ES-I3 (cell line): ENCODE data around the gene QRICH1.

Experiments used
- H3K36me3 ChIP-seq: 2 replicates; pipeline ENCODE4 v1.6.1; 2013; ENCODE audit warnings: mild to moderate bottlenecking, low read length, control low read depth, moderate library complexity; ENCODE audit not compliant: insufficient read depth
- H3K4me1 ChIP-seq: 2 replicates; pipeline ENCODE4 v1.6.1; 2013; ENCODE audit warnings: mild to moderate bottlenecking, control low read depth, low read length; ENCODE audit not compliant: insufficient read depth
- H3K9ac ChIP-seq: 2 replicates; pipeline ENCODE4 v1.6.1; 2013; ENCODE audit warnings: low read depth, mild to moderate bottlenecking, low read length, moderate library complexity
- H3K9me3 ChIP-seq: 2 replicates; pipeline ENCODE4 v1.6.1; 2013; ENCODE audit warnings: mild to moderate bottlenecking, low read length, moderate library complexity; ENCODE audit not compliant: control insufficient read depth, insufficient read depth

QRICH1 gene

DNA sequence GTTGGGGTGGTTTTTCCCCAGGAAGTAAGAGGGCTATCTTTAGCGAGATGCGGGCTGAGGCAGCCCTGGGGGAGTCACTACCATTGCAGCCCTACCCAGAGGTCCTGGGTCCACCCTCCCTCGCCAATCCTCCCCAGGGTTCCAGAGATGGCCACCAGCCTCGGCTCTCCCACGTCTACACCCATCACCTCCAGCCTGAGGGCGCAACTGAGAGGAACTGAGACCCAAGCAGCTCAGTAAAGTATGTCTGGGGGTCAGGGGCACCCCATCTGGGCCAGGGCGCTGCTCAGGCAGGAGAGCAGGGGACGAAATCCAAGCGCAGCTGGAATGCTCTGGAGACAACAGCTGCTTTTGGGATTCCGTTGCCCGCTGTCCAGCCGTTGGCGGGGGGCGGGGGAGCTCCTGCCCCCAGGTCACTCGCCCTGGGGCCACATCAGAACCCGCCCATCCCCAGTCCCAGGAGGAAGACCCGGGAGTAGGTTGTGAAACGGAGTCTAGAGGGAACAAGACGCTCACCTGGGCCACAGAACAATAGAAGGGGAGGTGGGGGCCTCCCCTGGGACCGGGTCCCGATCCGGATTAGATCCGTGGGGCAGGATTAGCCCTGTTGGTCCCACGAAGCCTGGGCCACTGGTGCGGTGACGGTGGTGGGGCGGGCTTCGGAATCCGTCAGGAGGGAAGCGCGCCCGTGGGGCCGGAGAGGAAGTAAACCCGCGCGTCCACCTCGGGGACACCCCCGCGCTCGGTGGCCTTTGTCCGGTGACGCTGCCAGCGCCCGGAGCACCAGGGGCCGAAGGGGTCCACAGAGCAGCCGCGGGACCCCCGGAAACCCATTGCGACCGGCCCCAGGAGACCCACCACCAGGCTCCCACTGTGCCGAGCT, 73.3 kb downstream of the QRICH1 start:
- H3K9ac ChIP-seq = peak overlapping the region; percentile 98
- peaks cover 21% of the 10 kb centered on the region for H3K36me3 ChIP-seq
- peaks cover 12% of the 10 kb centered on the region; the same call in 1 of the 2 replicates for H3K4me1 ChIP-seq
- H3K9me3 ChIP-seq = no peaks in the 10 kb centered on the region

DNA sequence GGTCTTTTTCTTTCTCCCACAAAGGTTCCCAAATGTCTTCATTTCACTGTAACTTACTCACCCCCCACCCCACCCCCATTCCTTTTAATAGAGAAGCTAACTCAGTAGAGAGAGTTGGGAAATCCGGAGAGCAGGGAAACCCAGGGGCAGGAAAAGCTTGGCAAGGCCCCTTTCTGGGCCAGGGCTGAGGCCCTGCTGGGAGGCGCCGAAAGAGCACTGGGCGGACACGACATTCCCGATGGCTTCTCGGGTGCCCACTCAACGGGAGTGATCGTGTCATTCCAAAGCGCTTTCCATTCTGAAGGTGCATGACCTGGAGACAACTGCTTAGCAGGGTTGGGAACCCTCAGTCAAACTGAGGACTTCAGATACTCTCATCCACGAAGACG, 73.9 kb downstream of the QRICH1 start:
- Histone ChIP-seq H3K9me3 (no peaks in the 10 kb centered on the region), H3K9ac (peak overlapping the region; percentile 98), H3K36me3 (peaks cover 16% of the 10 kb centered on the region), H3K4me1 (peaks cover 12% of the 10 kb centered on the region; the same call in 1 of the 2 replicates)

DNA sequence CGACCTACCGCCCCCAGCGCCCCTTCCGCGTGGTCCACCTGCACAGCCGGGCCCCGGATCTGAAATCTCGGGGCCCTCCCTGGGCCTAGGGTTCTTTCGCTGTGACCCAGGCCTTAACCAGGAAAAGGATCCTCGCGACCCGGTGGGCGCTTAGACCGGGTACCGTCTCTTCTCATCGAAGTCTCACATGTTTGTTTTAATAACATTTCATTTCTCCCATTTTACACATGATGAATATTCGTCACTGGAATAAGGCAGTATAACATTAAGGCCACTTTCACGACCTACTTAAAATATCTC, 75.2 kb downstream of the QRICH1 start:
- H3K9me3 ChIP-seq = no peaks in the 10 kb centered on the region
- peaks cover 12% of the 10 kb centered on the region; the same call in 1 of the 2 replicates for H3K4me1 ChIP-seq
- H3K9ac ChIP-seq = peak overlapping the region; percentile 61
- H3K36me3 ChIP-seq = peaks cover 4% of the 10 kb centered on the region

DNA sequence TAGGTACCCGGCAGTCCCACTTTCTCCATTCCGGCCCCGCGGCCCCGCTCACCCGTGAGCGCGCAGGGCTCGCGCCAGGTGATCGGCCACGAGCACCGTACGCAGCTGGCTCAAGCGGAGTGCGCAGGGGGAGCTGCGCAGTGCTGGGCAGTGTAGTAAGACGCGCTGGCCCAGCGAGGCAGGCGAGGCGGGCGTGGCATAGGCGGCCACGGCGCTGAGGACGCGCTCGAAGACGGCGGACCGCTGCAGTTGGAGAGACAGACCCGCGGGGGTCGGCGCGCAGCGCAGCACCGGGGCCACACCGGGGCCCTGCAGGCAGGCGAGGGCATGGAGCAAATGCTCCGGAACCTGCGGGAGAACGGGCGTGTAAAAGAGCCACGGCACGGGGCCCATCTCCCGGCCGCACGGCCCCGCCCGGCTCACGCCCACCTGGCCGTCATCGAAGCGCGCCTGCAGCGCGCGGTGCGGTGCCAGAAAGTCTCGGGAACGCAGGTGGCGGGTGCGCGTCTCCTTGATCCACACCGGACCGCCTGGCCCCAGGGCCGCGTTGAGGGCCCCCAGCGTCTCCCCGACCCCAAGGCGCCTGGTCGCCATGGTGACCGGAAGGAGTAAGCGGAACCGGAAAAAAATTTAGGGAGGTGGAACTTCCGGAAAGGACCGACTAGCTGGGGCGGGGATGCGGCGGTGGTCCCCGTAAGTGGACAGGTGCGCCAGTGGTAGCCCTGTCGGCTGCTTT, 75.7 kb downstream of the QRICH1 start, which contains the start of gene DALRD3:
Gene DALRD3 (minus strand): TSS at position 610 of the 736 bp plus-strand sequence. CDS start 16 bp downstream, at position 594.
- peaks cover 2% of the 10 kb centered on the region; the same call in 1 of the 2 replicates for H3K36me3 ChIP-seq
- peaks cover 10% of the 10 kb centered on the region; the same call in 1 of the 2 replicates for H3K4me1 ChIP-seq
- H3K9me3 ChIP-seq = no peaks in the 10 kb centered on the region
- H3K9ac ChIP-seq = peak within 1 kb of the TSS; percentile 61

DNA sequence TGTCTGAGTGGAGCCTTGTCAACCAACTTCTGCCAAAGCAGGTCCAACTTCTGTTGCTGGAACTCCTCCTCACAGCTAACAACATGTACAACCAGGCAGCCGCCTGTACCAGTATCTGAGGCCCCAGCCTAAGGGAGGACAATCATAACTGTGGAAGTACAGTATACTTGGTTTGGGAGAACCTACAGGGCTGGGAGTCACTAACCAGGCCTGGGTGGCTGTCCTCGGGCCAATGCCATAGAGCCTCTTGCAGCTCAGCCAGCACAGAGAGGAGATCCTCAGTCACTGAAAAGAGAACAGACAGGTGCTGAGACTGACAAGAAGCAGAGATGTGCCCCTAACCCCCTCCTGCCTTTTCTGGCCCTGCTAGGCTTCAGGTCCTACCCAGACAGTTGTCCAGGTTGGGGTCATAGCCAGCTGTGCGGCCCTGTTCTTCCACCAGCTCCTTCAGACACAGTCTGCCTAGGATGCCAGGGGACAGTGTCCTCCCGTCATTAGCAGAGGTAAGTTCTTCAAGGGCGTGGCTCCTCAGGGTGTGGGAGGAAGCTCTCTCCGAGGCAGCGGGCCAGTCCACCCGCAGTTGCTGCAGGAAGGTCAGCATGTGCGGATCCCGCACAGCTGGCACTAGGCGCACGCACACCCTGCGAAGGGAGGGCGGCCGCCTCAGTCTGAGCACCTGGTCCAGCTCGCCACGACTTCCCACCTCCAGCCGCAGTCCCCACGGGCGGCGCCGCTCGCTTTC, 76.5 kb downstream of the QRICH1 start:
- H3K9ac ChIP-seq = peak overlapping the region; percentile 61
- no peaks in the 10 kb centered on the region for H3K36me3 ChIP-seq
- 0 out of 2 replicates have a peak, but pooled peaks cover 5% of the 10 kb centered on the region for H3K4me1 ChIP-seq
- no peaks in the 10 kb centered on the region for H3K9me3 ChIP-seq

DNA sequence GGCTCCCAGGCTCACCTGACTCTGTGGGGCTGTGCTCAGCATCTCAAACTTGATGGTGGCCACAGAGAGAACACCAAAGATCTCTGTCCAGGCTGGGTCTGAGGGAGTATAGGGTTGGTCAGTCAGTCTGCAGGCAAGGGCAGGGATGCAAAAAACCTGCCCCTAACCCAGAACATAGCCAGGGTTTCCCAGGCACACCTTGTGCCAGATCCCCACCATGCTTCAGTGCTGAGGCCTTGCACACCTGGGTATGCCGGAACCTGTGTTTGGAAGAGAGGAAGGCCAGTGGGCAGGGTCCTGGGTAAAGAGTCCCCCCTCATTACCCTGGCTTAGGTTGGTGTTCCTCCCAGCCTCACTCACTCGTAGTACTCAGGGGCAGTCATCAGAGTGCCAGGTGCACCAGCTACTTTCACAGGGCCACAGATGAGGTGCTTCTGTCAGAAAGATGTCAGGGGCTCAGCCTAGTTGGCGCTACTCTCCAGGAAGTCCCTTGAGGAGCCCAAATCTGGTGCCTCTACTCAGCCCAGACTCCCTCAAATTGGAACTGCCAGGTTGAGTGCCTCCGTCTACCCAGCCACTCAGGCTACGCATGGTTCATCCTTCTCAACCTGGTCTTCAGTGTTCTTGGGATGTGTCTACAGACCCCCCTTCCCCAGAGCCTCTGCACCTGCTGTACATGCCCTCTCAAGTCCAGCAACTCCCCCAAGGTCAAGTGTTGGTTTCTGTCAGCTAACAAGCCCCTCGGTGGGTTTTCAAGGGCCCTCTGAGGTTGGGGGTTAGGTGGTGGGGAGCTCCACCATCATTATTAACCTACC, 77.2 kb downstream of the QRICH1 start:
- Histone ChIP-seq H3K9ac (no peak overlapping the region), H3K36me3 (no peaks in the 10 kb centered on the region; the same call in 1 of the 2 replicates), H3K9me3 (no peaks in the 10 kb centered on the region), H3K4me1 (0 out of 2 replicates have a peak, but pooled peaks cover 5% of the 10 kb centered on the region)

DNA sequence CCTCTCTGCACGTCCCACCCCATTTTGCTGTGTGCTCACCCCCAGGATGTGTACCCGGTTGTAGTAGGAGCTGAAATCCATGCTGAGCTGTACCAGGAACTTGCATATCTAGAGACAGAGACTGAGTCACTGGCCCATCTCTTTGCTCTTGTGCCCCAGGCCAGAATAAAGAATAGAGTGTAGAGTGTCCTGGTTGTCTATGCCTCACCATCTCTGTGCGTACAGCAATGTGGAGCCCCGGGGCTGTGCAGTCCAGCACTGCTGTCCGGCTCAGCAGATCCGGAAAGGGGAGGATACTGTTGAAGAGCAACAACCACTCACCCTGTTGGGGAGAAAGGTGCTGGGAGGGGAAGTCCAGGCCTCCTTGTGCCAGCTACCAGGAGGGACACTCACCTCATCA, 78.1 kb downstream of the QRICH1 start:
- H3K9ac ChIP-seq = no peak overlapping the region
- H3K9me3 ChIP-seq = no peaks in the 10 kb centered on the region
- H3K36me3 ChIP-seq = peaks cover 3% of the 10 kb centered on the region; the same call in 1 of the 2 replicates
- 0 out of 2 replicates have a peak, but pooled peaks cover 5% of the 10 kb centered on the region for H3K4me1 ChIP-seq

DNA sequence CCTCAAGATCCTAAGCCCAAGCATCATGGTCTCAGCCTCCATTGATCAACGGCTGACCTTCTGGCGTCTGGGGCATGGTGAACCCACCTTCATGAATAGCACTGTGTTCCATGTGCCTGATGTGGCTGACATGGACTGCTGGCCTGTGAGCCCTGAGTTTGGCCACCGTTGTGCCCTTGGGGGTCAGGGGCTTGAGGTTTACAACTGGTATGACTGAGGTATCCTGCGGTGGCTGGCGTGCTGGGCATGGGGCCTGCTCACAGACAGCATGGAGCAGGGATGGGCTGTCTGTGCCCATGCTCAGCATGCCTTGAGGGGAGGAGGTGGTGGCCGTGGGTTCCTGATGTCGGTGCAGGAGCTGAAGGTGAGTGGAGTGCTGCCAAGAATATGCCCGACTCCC, 78.8 kb downstream of the QRICH1 start:
- peaks cover 3% of the 10 kb centered on the region; the same call in 1 of the 2 replicates for H3K36me3 ChIP-seq

DNA sequence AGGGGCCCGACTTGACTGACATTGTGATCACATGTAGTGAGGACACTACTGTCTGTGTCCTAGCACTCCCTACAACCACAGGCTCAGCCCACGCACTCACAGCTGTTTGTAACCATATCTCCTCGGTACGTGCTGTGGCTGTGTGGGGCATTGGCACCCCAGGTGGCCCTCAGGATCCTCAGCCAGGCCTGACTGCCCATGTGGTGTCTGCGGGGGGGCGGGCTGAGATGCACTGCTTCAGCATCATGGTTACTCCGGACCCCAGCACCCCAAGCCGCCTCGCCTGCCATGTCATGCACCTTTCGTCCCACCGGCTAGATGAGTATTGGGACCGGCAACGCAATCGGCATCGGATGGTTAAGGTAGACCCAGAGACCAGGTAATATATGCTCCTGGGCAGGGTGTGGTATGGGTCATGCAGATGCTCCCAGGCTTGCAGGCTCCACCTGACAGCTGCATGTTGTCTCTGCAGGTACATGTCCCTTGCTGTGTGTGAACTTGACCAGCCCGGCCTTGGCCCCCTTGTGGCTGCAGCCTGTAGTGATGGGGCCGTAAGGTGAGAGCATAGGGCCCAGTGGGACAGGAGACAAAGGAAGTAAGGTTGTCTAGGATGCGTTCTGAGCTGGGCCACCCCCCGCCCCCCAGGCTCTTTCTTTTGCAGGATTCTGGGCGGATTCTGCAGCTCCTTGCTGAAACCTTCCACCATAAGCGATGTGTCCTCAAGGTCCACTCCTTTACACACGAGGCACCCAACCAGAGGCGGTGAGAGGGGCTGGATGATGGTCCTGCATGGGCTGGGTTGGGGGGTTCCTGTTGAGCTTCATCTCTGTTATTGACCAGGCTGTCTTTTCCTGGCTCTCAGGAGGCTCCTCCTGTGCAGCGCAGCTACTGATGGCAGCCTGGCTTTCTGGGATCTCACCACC, 79.9 kb downstream of the QRICH1 start:
- Histone ChIP-seq H3K9me3 (no peaks in the 10 kb centered on the region), H3K36me3 (peaks cover 3% of the 10 kb centered on the region; the same call in 1 of the 2 replicates), H3K9ac (no peak overlapping the region), H3K4me1 (no peaks in the 10 kb centered on the region)

More for the DNA sequence above, 78.8 kb downstream of the QRICH1 start:
- Histone ChIP-seq H3K9ac (no peak overlapping the region), H3K4me1 (0 out of 2 replicates have a peak, but pooled peaks cover 5% of the 10 kb centered on the region), H3K9me3 (no peaks in the 10 kb centered on the region)

DNA sequence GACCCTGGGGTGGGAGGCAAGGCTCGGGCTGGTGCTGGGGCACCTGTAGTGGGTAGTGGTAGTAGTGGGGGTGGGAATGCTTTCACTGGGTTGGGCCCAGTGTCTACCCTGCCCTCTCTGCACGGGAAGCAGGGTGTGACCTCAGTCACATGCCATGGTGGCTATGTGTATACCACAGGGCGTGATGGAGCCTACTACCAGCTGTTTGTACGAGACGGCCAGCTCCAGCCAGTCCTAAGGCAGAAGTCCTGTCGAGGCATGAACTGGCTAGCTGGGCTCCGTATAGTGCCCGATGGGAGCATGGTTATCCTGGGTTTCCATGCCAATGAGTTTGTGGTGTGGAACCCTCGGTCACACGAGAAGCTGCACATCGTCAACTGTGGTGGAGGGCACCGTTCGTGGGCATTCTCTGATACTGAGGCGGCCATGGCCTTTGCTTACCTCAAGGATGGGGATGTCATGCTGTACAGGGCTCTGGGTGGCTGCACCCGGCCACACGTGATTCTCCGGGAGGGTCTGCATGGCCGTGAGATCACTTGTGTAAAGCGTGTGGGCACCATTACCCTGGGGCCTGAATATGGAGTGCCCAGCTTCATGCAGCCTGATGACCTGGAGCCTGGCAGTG, 80.6 kb downstream of the QRICH1 start:
- peaks cover 3% of the 10 kb centered on the region; the same call in 1 of the 2 replicates for H3K36me3 ChIP-seq

DNA sequence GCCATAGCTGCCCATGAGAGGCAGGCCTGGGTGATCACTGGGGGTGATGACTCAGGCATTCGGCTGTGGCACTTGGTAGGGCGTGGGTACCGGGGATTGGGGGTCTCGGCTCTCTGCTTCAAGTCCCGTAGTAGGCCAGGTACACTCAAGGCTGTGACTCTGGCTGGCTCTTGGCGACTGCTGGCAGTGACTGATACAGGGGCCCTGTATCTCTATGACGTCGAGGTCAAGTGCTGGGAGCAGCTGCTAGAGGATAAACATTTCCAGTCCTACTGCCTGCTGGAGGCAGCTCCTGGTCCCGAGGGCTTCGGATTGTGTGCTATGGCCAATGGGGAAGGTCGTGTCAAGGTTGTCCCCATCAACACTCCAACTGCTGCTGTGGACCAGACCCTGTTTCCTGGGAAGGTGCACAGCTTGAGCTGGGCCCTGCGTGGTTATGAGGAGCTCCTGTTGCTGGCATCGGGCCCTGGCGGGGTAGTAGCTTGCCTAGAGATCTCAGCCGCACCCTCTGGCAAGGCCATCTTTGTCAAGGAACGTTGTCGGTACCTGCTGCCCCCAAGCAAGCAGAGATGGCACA, 81.3 kb downstream of the QRICH1 start:
- H3K9ac ChIP-seq = no peak overlapping the region
- no peaks in the 10 kb centered on the region for H3K4me1 ChIP-seq
- H3K36me3 ChIP-seq = peaks cover 3% of the 10 kb centered on the region; the same call in 1 of the 2 replicates
- H3K9me3 ChIP-seq = no peaks in the 10 kb centered on the region

More for the DNA sequence above, 80.6 kb downstream of the QRICH1 start:
- Histone ChIP-seq H3K4me1 (no peaks in the 10 kb centered on the region), H3K9me3 (no peaks in the 10 kb centered on the region), H3K9ac (no peak overlapping the region)

DNA sequence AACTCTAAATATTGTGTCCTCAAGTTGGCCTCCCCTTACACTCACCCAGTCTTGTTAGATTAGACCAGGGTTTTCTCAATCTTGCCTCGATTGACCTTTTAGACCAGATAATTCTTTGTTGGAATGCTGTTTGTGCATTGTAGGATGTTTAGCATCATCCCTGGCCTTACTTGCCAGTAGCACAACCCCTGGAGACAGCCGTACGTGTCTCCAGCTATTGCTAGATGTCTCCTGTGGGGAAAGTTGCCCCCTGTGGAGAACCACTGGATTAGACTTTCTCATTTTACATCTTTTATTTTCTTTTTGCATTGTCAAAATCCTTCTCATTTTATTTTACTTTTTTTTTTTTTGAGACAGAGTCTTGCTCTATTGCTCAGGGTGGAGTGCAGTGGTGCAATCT, 84.5 kb downstream of the QRICH1 start:
- no peak overlapping the region for H3K9ac ChIP-seq
- H3K9me3 ChIP-seq = no peaks in the 10 kb centered on the region
- H3K4me1 ChIP-seq = 0 out of 2 replicates have a peak, but pooled peaks cover 2% of the 10 kb centered on the region
- peaks cover 3% of the 10 kb centered on the region; the same call in 1 of the 2 replicates for H3K36me3 ChIP-seq
